ENCODE data around the gene ZFYVE9.
"Not testable (repeated sequence)": the region's sequence is repeated elsewhere in the genome, so short reads cannot be mapped to it uniquely, and the experiment has no call there.

The ZFYVE9 gene

GRCh38 chr1:52345252-52345651, 203.4 kb downstream of the ZFYVE9 start:
- no peak for DNase-seq

DNA sequence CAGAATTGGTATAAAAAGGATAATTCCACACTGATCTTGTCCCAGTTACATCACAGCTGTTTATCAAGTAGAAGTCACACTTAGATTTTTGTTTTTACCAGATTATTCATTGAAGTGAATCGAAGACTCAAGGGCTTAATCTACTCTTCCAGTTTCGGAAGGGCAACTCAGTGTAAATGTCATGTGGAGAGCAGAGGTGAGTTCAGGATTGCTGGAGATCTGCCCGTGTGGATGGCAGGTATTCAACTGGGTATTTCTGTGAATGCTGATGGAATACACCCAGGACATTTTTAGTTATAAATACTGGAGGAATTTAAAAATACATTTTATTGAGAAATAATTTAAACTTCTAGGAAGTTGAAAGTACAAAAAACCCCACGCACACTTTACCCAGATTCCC, 204.8 kb downstream of the ZFYVE9 start:
- DNase-seq: no peak

DNA sequence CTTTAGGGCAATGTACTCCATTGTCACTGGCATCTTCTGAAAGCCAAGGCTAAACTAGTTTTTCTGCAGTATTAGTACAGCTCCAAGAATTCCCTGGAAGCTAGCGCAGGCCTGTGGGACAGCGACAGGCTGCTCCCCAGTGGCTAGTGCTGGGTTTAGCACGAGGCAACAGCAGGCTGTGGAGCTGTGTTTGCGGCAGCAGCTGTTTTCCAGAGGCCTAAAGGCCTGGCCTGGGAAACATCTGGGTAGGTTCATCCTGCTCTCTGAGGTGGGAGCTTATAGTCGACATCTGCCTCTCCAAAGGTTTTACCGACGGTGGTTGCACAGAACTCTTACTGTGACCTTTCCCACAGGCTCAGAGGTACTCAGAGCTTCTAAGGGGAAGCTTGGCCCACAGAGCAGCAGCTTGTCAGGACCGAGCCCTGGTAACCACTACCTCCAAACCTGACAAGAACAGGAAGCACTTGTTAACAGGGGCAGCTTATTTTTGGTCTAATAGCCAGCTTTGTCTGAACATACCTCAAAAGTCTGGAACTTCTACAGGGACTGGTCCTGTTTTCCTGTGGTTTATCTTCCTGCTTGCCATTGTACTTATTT, 206.9 kb downstream of the ZFYVE9 start:
- DNase-seq: no peak

- no peak for DNase-seq
Observed at GRCh38 chr1:52352690-52353089, 210.8 kb downstream of the ZFYVE9 start.

DNA sequence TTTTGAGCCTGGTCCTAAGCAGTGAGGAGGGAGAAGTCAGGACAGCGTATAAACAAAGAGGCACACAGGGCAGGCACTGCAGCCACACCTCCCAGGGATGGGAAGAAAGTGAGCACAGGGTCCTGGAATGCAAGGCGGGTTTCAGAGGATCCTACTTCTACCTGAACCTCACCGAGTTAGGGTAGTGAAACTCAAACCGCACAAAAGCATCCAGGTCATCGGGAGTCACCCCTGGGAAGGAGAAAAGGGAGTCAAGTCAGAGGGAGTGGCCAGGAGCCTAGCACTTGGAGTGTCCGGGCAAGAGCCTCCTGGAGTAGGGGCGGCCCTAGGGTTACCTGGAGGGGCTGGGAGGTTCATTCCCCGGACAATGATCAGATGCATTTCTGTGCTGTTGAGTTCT, 213.5 kb downstream of the ZFYVE9 start:
- no peak for DNase-seq

DNA sequence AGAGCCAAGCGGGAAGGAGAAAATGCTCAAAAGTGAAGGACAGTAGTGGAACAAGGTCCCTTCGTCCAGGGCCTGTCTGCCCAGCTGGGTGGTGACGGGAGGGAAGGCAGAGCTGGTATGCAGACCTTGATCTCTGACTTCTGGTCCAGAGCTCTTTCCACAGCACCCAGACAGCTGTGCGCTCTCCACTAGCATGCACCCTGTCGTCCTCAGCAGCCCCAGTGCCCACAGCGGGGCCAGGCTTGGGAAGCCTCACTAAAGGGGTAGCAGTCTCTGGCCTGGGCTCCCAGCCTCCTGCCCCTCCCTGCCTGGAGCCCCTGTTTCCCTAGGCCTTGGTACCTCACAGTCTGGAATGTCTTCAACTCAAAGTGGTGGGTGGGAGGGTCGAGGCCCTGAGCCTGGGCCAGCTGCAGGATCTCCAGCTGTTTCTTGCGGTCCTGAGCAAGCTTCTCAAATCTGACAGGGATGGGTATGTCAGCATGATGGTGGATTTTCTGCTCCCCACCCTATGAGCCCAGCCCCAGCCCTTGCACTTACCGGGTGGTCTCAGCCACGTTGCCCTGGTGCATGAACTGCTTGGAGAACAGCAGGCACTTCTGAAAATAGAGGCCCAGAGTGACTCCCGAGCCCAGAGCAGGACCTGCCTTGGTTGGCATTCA, 214.1 kb downstream of the ZFYVE9 start:
- no peak for DNase-seq

DNA sequence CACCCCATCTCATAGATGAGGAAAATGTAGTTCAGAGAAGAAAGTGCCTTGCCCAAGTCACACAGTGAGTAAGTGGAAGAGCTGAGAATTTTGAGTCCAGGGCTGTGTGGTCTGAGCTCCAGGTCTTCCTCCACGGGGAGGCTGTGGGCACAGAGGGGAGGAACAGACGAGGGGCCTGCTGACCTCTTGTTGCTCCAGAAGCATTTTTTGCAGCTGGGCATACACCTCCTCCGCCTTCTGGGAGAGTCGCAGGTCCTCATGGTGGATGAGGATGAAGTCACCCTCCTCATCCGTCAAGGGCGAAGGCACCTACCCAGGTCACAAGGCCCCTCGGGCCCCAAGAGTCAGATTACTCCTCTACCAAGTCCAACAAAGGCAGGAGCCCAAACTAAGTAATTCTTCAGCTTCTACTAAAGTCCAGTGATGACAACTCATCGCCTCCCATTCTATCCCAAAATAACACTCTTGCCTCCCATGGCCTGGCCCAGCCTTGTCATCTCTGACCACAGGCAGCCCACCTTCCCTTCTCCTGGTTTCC, 215.0 kb downstream of the ZFYVE9 start:
- DNase-seq: no peak

GRCh38 chr1:52357397-52357796, 215.5 kb downstream of the ZFYVE9 start:
- DNase-seq: no peak

GRCh38 chr1:52358851-52359497, 217.1 kb downstream of the ZFYVE9 start:
- DNase-seq: no peak

DNA sequence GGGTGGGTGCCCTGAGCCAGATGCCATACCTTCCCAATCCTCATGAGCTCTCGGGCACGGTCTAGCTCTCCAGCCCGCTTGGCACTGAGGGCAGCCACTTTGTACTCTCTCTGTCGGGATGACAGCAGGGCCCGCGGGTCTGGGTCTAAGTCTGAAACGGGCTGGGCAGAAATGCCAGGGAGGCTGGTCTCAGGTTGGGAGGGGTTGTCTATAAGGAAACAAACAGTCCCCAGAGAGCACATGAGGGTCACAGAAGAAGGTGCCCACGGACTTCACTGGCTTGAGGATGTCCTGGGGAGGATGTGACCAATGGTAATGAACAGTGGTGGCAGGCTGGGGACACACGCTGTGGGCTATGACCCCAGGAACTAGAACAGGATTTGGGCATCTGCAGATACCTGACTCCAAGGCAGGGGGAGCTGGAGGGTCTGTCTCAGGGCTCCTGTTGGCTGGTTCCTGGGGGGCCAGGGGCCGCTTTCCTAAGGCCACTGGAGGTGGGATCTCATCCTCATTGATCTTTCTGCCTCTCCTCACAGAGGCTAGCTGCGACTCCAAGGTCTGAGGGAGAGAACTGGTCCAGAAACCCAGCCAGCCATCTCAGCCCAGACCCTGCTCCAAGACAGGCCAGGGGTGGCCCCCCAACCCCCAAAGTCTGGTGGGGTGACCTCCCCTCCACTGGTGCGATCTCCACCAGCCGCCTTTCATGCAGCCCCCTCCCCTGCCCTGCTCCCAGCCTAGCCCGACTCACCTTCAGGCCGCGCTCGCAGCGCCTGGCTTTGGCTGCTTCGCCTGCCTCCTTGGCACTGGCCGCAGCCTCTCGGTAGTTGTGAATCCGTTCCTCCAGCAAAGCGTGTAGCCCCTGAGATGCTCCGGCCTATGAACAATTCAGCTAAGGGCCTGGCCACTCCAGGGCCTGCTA, 218.0 kb downstream of the ZFYVE9 start:
- DNase-seq: no peak

DNA sequence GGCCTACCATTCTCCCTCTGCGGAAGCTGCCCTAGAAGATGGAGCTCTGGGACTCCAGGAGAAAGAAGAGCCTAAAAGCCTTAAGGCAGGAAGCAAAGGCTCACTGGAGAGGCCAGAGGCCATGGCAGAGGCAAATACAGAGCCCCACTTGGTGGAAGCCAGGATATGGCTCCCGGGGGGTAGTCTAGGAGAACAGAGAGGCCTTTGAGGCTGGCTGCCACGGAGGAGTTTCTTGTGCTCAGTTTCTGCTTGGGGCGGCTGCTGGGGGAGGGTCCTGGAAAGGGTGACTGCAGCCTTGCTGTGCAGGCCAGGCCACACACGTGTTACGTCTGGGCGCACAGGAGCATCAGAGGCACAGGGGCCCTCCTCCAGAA, 218.7 kb downstream of the ZFYVE9 start:
- no peak for DNase-seq

- DNase-seq: no peak
Observed at GRCh38 chr1:52364235-52364839, 222.4 kb downstream of the ZFYVE9 start.

GRCh38 chr1:52365071-52365745, 223.3 kb downstream of the ZFYVE9 start:
- no peak for DNase-seq

- peak; percentile 94 to 97 for DNase-seq
Observed at GRCh38 chr1:52365746-52366516, 224.0 kb downstream of the ZFYVE9 start, which contains the start of gene CC2D1B. TSS of gene CC2D1B (minus strand) at chr1:52366205. CDS start at chr1:52364620, 1,585 bp downstream.

DNA sequence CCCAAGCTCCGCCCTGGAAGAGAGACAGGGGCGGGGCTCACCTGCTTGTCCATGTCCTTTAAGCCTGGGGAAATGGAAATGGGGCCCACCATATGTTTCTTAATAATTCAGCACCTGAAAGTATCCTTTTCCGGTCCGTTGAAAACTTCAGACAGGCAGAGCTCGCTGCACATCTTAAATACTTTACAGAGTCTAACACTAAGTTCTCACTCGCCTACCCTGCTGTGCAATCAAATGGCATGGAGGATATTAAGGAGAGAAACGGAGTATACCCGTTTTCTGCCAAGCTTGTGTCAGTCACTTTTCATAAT, 224.6 kb downstream of the ZFYVE9 start:
- DNase-seq: no peak

GRCh38 chr1:52367272-52367671, 225.4 kb downstream of the ZFYVE9 start:
- DNase-seq: no peak

GRCh38 chr1:52368383-52369172, 226.7 kb downstream of the ZFYVE9 start:
- peak in 1 of 2 experiments; percentile 47 for DNase-seq

- not testable (repeated sequence) for DNase-seq
Observed at GRCh38 chr1:52369851-52370250, 228.0 kb downstream of the ZFYVE9 start.

DNA sequence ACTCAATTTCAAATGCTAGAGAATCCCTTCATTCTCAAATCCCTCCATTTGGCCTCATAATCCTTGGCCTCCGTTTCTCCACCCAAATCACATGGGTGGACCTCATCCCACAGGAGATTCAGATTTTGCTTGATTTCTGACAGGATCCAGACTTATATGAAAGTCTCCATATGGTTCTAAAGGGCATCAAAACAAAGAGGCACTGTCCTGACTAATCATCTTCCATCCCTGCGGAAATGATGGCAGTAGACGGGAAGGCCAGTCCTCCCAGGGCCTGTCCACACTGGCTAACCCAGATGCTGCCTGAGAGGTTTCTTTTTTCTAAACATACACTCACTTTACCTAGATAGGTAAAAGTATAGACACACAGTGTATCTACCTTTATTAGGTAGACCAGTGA, 243.5 kb downstream of the ZFYVE9 start:
- no peak for DNase-seq

DNA sequence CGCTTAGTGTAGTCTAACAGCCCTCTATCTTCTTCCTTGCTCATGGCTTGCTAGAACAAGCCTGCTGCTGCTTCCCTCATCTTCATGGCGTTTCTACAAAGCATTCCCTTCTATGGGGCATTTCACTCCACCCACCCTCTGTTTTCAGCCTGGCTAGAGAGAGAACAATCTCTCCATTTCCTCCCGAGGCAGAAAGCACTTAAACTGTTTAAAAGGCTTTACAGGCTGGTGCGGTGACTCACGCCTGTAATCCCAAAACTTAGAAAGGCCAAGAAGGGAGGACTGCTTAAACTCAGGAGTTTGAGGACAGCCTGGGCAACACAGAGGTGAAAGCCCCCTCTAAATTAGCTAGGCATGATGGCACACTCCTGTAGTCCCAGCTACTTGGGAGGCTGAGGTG, 244.6 kb downstream of the ZFYVE9 start:
- no peak for DNase-seq
